MCF 10A (cell line): ENCODE results near the gene CREG1. TPM values are rescaled to one million over a fixed set of nuclear protein-coding genes. Genes with fewer than 3 reads are reported as not detected.

Source experiments
- Bru-seq: library from RNA; stranded (reverse); fragments of 400-500 nt; gene quantifications from one replicate; lab custom pipeline; 2021; lab: Mats Ljungman, UMichigan
- BruChase-seq, 2 experiments: library from RNA; stranded (reverse); fragments of 400-500 nt; gene quantifications; one replicate each; lab custom pipeline; 2021; lab: Mats Ljungman, UMichigan
- BruUV-seq: library from RNA; stranded (reverse); fragments of 400-500 nt; replicated peaks from 2 replicates; lab custom pipeline; 2021; lab: Mats Ljungman, UMichigan
- CTCF ChIA-PET: fragments of 300-600 bp; sonication (Branson Sonifier 250); formaldehyde crosslinking; extraction: SDS; loops from one replicate; lab custom pipeline; 2021; ENCODE audit warnings: antibody characterized with exemption, inconsistent platforms; lab: Yijun Ruan, JAX
- POLR2A ChIA-PET: fragments of 300-600, 350-650 bp; sonication (Branson Sonifier 250); formaldehyde crosslinking; extraction: SDS; loops from one replicate; lab custom pipeline; 2020; ENCODE audit warnings: antibody characterized with exemption, inconsistent platforms; lab: Yijun Ruan, JAX
- DNase-seq: peaks from one replicate; pipeline ENCODE4 v3.0.0-alpha.2; 2018; ENCODE audit not compliant: unreplicated experiment
- H3K27ac Mint-ChIP-seq: one replicate; pipeline ENCODE4 v1.8.0; 2022; ENCODE audit warnings: mild to moderate bottlenecking, low read depth, mixed read lengths; ENCODE audit not compliant: unreplicated experiment
- H3K27me3 Mint-ChIP-seq: one replicate; pipeline ENCODE4 v1.8.0; 2022; ENCODE audit warnings: mixed read lengths; ENCODE audit not compliant: insufficient read depth, unreplicated experiment
- H3K36me3 Mint-ChIP-seq: one replicate; pipeline ENCODE4 v1.8.0; 2022; ENCODE audit warnings: mild to moderate bottlenecking, moderate library complexity, mixed read lengths; ENCODE audit not compliant: insufficient read depth, unreplicated experiment
- H3K4me1 Mint-ChIP-seq: one replicate; pipeline ENCODE4 v1.8.0; 2022; ENCODE audit warnings: mixed read lengths; ENCODE audit not compliant: insufficient read depth, unreplicated experiment
- H3K4me3 Mint-ChIP-seq: one replicate; pipeline ENCODE4 v1.8.0; 2022; ENCODE audit warnings: mild to moderate bottlenecking, moderate library complexity, mixed read lengths; ENCODE audit not compliant: unreplicated experiment
- H3K9me3 Mint-ChIP-seq: one replicate; pipeline ENCODE4 v1.8.0; 2022; ENCODE audit warnings: mixed read lengths; ENCODE audit not compliant: unreplicated experiment
- CTCF ChIP-seq: fragments of 200-600 bp; IDR thresholded peaks from one replicate; pipeline ENCODE4 v1.8.0; 2022; ENCODE audit warnings: antibody characterized with exemption, mild to moderate bottlenecking; ENCODE audit not compliant: unreplicated experiment
- intact Hi-C: fragments of 100-400 bp; cut with micrococcal nuclease; formaldehyde crosslinking; loops from 2 replicates; pipeline ENCODE4 v1.14.1; 2022
- long read RNA-seq: library from polyadenylated mRNA; stranded (forward); transcript quantifications from one replicate; pipeline ENCODE4 v2.0.0, GENCODE V29; 2022
- total RNA-seq: library from RNA; stranded (reverse); gene quantifications from 2 replicates; pipeline ENCODE4 v1.2.3, GENCODE V29; 2022

Gene CREG1
- 136 and 154 TPM in 2 replicates for total RNA-seq
- percentile 79 among the genes with signal in this experiment for Bru-seq, nascent RNA
- BruChase-seq, experiment 1, labeled RNA remaining after a 6-hour chase, result percentile 91 among the genes with signal in this experiment
- BruChase-seq, experiment 2, labeled RNA remaining after a 2-hour chase, result percentile 83 among the genes with signal in this experiment
- long read RNA-seq, transcript CREG1-201 (4 exons, 1,974 nt), result major isoform, 471 of 506 reads
- long read RNA-seq, partial matches to known transcripts, result 8 of 506 reads
- long read RNA-seq, other reads (novel, unspliced or antisense), result 24 of 506 reads

DNA sequence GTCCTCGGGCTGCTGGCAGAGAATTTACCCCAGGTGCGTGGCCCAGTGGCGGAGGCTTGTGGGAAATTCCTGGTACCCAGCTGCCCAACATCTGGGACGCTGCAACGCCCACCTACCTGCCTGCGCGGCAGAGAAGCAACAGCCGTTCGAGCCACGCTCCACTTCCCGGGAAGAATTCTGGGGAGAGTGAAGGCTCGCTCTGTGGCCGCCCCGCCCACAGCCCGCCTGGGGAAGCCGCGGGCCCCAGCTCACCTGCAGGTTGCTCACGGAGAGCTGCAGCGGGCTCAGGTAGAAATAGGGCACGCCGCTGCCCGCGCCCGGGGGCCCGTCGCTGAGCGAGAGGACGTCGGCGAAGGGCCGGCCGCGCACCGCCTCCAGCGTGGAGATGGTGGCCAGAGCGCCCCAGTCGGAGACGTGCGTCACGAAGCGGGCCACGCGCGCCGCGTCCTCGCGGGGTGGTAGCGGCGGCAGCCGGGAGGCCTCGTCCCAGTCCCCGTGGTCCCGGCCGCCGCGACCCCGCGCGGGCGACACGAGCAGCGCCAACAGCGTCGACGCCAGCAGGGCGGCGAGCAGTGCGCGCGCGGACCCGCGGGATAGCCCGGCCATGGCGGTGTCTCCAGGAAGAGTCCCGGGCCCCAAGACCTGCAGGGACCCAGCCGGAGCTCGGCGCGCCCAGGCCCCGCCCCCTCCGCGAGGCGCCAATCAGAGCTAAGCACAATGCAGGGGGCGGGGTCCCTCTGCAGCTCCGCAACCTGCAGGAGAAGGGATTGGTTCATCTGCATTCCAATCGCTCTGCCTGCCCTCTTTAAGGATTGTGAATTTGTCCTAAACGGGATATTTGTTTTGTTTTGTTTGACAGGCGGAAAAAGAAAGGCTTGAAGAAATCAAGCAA lies at the start of gene CREG1:
CREG1 (minus strand) TSS at position 627 of the 892 bp plus-strand sequence.
- Mint-ChIP-seq H3K27ac (peak within 1 kb of the TSS; percentile 36), H3K4me1 (peaks cover 59% of the 10 kb centered on the region), H3K27me3 (no peaks in the 10 kb centered on the region), H3K9me3 (no peaks in the 10 kb centered on the region), H3K4me3 (peak within 1 kb of the TSS; percentile 87), H3K36me3 (peaks cover 14% of the 10 kb centered on the region)
- peak; percentile 98 for DNase-seq
- no TSS peak for BruUV-seq
- POLR2A ChIA-PET, result interaction anchor here (0.5 to 10.9 kb wide), 37 partner anchors 11 to 1933 kb away, joined by 3 to 152 read pairs (median 5); partner anchors contain the start of genes DCAF6, MPC2, POU2F1 and SLC19A2
- CTCF ChIA-PET, result interaction anchor here (0.6 to 11.5 kb wide), 19 partner anchors 10 to 494 kb away, joined by 3 to 139 read pairs (median 3); no protein-coding TSS in a partner anchor
- intact Hi-C loops, result loop anchor here (10.0 kb wide), 1 partner anchor 251 kb away; no protein-coding TSS in a partner anchor
- no peak for TF ChIP-seq CTCF

- Mint-ChIP-seq H3K27me3 (no peaks in the 10 kb centered on the region), H3K9me3 (peaks cover 8% of the 10 kb centered on the region), H3K4me1 (peaks cover 16% of the 10 kb centered on the region), H3K27ac (no peak overlapping the region), H3K4me3 (no peak overlapping the region), H3K36me3 (peaks cover 6% of the 10 kb centered on the region)
- ChIA-PET POLR2A (no interaction called here), CTCF (interaction anchor here (0.6 to 8.2 kb wide), 10 partner anchors 14 to 318 kb away, joined by 3 to 400 read pairs (median 8); no protein-coding TSS in a partner anchor)
- intact Hi-C loops, result no loop called here
- BruUV-seq, result no TSS peak
- TF ChIP-seq CTCF, result no peak
- no peak for DNase-seq
Measured at GRCh38 chr1:167602840-167603239, 49.3 kb upstream of the CREG1 start.

DNA sequence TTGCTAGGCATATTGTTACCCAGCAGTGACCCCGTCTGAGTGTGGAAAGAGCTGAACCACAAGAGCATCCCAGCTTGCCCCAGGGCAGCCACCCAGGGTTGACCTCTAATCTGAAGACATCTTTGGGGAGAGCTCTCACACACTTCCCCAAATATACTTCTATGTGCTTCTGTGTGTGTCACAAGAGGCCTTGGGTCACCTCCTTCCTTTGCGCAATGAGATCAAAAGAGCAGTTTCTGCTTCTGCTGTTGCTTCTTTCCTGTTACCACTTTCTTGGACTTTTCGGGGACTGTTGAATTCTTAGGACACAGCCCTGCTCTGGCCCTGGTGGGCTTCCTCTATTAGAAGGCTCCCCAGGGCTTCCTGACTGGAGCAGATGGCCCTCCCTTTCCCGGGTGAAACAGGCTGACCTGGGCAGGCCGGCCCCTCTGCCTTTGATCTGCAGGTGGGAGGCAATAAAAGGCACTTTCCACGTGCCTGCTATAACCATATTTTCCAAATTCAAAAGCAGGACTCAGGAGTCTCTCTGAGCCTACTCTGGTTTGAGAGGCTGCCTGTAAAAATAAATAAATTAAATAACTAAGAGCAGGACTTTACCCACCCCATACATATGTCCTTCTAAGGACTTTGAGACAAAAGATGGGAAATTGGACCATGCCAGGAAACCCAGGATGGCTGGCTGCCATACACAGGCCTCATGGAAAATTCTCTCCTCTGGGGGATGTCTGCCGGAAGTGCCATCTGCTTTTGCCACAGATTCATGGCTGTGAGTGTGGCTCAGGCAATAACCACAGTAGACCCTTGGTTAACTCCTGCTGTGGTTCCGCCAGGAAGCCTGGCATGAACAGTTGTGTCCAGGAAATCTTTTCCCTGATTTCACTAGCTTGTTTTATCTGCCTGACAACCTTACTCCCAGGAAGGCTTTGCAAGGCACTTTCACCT lies 48.2 kb upstream of the CREG1 start:
- ChIA-PET POLR2A (interaction anchor here (0.6 to 2.9 kb wide), 12 partner anchors 8 to 199 kb away, joined by 3 to 52 read pairs (median 8); partner anchors contain the start of gene CREG1), CTCF (interaction anchor here (0.7 to 8.2 kb wide), 35 partner anchors 8 to 1229 kb away, joined by 3 to 400 read pairs (median 8); partner anchors contain the start of gene RCSD1)
- Mint-ChIP-seq H3K4me1 (peaks cover 16% of the 10 kb centered on the region), H3K4me3 (no peak overlapping the region), H3K9me3 (peaks cover 2% of the 10 kb centered on the region), H3K27ac (no peak overlapping the region), H3K27me3 (no peaks in the 10 kb centered on the region), H3K36me3 (peaks cover 6% of the 10 kb centered on the region)
- TF ChIP-seq CTCF, result no peak
- no TSS peak for BruUV-seq
- DNase-seq, result peak; percentile 54
- intact Hi-C loops, result loop anchor here (2.0 kb wide), 1 partner anchor 337 kb away; no protein-coding TSS in a partner anchor
